K562 (cell line): ENCODE data around the gene MYLK4. TPM values are rescaled to one million over a fixed set of nuclear protein-coding genes. Genes with fewer than 3 reads are reported as not detected.
A peak's percentile ranks its signal among the peaks of the same experiment; 100 is the strongest.

Experiments used
- BRD9 ChIP-seq: fragments of 450-650 bp; IDR thresholded peaks from 2 replicates; pipeline ENCODE4 v1.6.1; 2018; ENCODE audit warnings: low read depth; ENCODE audit not compliant: partially characterized antibody
- CBFA2T3 ChIP-seq: fragments of 450-650 bp; IDR thresholded peaks from 2 replicates; pipeline ENCODE4 v1.6.1; 2017
- CHD7 ChIP-seq: fragments of 200-600 bp; sonication (generic); IDR thresholded peaks from one replicate; pipeline ENCODE4 v1.6.1; 2012; ENCODE audit warnings: mild to moderate bottlenecking, low read depth, low read length, inconsistent platforms
- CXXC5 ChIP-seq: fragments of 250-450 bp; sonication (Bioruptor Pico); IDR thresholded peaks from 2 replicates; pipeline ENCODE4 v1.8.0; 2022; ENCODE audit warnings: inconsistent platforms, mild to moderate bottlenecking, moderate library complexity
- LCOR ChIP-seq: sonication (generic); formaldehyde crosslinking; IDR thresholded peaks from 2 replicates; pipeline ENCODE4 v1.8.0; 2022; ENCODE audit warnings: mild to moderate bottlenecking, missing genetic modification reagents
- MEIS2 ChIP-seq: fragments of 450-650 bp; IDR thresholded peaks from 2 replicates; pipeline ENCODE4 v1.6.1; 2014; ENCODE audit warnings: mild to moderate bottlenecking; ENCODE audit not compliant: partially characterized antibody
- NCOR1 ChIP-seq: fragments of 450-650 bp; IDR thresholded peaks from 2 replicates; pipeline ENCODE4 v1.6.1; 2016; ENCODE audit warnings: mild to moderate bottlenecking, moderate library complexity
- RCOR1 ChIP-seq, 2 experiments: IDR thresholded peaks; 2 replicates each; pipeline ENCODE4 v1.6.1; 2012; ENCODE audit warnings: low read depth in 2 of 2, low read length in 2 of 2, borderline replicate concordance in 1 of 2, improper control_type of control experiment in 1 of 2
- SRSF9 ChIP-seq: fragments of 200-400 bp; formaldehyde crosslinking; IDR thresholded peaks from 2 replicates; pipeline ENCODE4 v1.6.1; 2017; ENCODE audit warnings: low read depth, low read length, borderline replicate concordance
- TAL1 ChIP-seq: fragments of 450-650 bp; IDR thresholded peaks from 2 replicates; pipeline ENCODE4 v1.6.1; 2016; ENCODE audit warnings: mild to moderate bottlenecking
- polyA plus RNA-seq, 8 experiments: library from polyadenylated mRNA; depleted of rRNA in 4 of 8; stranded (reverse) in 5 of 8; unstranded in 3 of 8; fragments of >200 nt; fragmentation: Nextera tagmentation in 2 of 8; fragmentation: Illumina TruSeq in 1 of 8; extraction: Ambion mirVana in 2 of 8; extraction: Trizol in 1 of 8; gene quantifications; 2 replicates each; pipeline versions ENCODE4 v1.2.1 to v1.2.3, GENCODE V29; 2011 to 2014; ENCODE audit warnings: inconsistent platforms in 1 of 8, missing spikeins in 1 of 8
- total RNA-seq, 7 experiments: library from RNA; depleted of rRNA in 6 of 7; stranded (reverse); fragments of >200 nt in 6 of 7; fragmentation: Illumina TruSeq in 2 of 7; extraction: Trizol in 2 of 7; gene quantifications; 2 replicates each; pipeline versions ENCODE4 v1.2.1 to v1.2.3, GENCODE V29; 2011 to 2021; ENCODE audit warnings: low replicate concordance in 1 of 7
- TF ChIP-seq, protein P1 (sequence below): fragments of 450-650 bp; IDR thresholded peaks from 2 replicates; pipeline ENCODE4 v1.6.1; 2016; ENCODE audit warnings: low read depth, mild to moderate bottlenecking, moderate library complexity
- TF ChIP-seq, protein P2 (sequence below), 2 experiments: IDR thresholded peaks in 1 of 2; conservative IDR thresholded peaks in 1 of 2; 2 replicates each; pipeline ENCODE4 v1.6.1; 2016; ENCODE audit warnings: low read depth in 2 of 2, mild to moderate bottlenecking in 1 of 2, missing compliant biosample characterization in 1 of 2, missing genetic modification characterization in 1 of 2, moderate library complexity in 1 of 2

The MYLK4 gene
- total and polyA plus RNA-seq, 9 of the 15 experiments (the other 6 are each of a cell fraction or from before 2014, with no cell fraction given): 0.01 to 0.15 (median 0.06) TPM

DNA sequence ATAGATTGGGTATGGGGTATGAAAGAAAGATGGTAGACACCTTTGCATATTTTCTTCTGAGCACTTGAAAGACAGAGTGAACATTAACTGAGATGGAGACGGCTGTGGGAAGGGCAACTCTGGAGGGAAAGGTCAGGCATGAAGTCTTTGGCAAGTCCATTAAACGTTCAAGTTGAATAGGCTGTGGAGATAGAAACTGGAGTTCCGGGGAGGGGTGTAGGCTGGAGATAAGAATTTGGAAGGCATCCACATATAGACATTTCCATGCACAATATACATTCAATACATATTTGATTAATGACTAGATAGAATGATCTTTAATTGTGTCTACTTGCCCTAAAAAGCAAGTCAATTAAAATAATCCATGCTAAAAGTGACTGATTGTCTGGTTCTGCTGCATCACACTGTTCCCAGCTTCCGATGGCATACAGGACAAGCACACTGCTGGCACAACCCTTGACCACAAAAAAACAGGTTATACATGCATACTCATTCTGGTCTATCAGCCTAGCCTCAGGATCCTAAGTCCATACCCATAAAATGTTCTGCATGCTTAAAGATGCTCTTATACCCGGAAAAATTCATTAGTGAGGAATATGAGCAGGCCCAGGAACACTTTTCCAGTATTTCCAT lies 1.9 kb upstream of the MYLK4 start (continued):
- TF ChIP-seq CHD7: no peak
- TF ChIP-seq RCOR1 (IDR thresholded peaks at IDR 0.05; ENCODE audit: borderline replicate concordance in 1 of 2, low read depth in 2 of 2, low read length in 2 of 2): 0 out of 4 replicates have a peak, but pooled peaks of 1 of the 2 experiments have one; percentile 28
- TF ChIP-seq, protein P1, sequence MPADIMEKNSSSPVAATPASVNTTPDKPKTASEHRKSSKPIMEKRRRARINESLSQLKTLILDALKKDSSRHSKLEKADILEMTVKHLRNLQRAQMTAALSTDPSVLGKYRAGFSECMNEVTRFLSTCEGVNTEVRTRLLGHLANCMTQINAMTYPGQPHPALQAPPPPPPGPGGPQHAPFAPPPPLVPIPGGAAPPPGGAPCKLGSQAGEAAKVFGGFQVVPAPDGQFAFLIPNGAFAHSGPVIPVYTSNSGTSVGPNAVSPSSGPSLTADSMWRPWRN: no peak
- TF ChIP-seq NCOR1: peak; percentile 30; the same call in 1 of the 2 replicates
- peak; percentile 10; the same call in 1 of the 2 replicates for TF ChIP-seq TAL1
- TF ChIP-seq LCOR (CRISPR knock-in tag): no peak
- TF ChIP-seq, protein P2, sequence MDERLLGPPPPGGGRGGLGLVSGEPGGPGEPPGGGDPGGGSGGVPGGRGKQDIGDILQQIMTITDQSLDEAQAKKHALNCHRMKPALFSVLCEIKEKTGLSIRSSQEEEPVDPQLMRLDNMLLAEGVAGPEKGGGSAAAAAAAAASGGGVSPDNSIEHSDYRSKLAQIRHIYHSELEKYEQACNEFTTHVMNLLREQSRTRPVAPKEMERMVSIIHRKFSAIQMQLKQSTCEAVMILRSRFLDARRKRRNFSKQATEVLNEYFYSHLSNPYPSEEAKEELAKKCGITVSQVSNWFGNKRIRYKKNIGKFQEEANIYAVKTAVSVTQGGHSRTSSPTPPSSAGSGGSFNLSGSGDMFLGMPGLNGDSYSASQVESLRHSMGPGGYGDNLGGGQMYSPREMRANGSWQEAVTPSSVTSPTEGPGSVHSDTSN (CRISPR knock-in tag; IDR thresholded peaks at IDR 0.05; ENCODE audit: low read depth): no peak
- TF ChIP-seq, protein P2 (tag; conservative IDR thresholded peaks at IDR 0.05; ENCODE audit: low read depth): peak; percentile 49; the same call in 1 of the 2 replicates
- TF ChIP-seq MEIS2: peak; percentile 22
- TF ChIP-seq CXXC5 (CRISPR knock-in tag): 0 out of 2 replicates have a peak, but pooled peaks have one; percentile 7
- no peak for TF ChIP-seq BRD9
- TF ChIP-seq CBFA2T3: peak; percentile 62
- TF ChIP-seq SRSF9: no peak
